B cell (primary cell): Measurements from ENCODE around the gene ARID3C. TPM values are rescaled to one million over a fixed set of nuclear protein-coding genes. Genes with fewer than 3 reads are reported as not detected.

Experiments used
- ATAC-seq: fragments of 200-7000 bp; cut with Tn5 transposase; one replicate; pipeline ENCODE4 v1.10.0; 2021; ENCODE audit warnings: low read depth, mild to moderate bottlenecking, moderate number of reproducible peaks, moderate library complexity
- CTCF ChIA-PET: fragments of 350-600 bp; sonication (Branson Sonifier 250); formaldehyde crosslinking; loops from one replicate; lab custom pipeline; 2021; ENCODE audit warnings: antibody characterized with exemption, inconsistent platforms; lab: Charles Lee
- POLR2A ChIA-PET: fragments of 350-600 bp; sonication (Branson Sonifier 250); formaldehyde crosslinking; loops from one replicate; lab custom pipeline; 2021; ENCODE audit warnings: antibody characterized with exemption; lab: Charles Lee
- DNase-seq: peaks from one replicate; pipeline ENCODE4 v3.0.0; 2013
- H2AFZ ChIP-seq: 2 replicates; pipeline ENCODE4 v1.6.1; 2012; ENCODE audit warnings: mild to moderate bottlenecking, low read depth, low read length; ENCODE audit not compliant: insufficient read depth, poor library complexity, severe bottlenecking
- H3K27ac ChIP-seq, 2 donors: 1 replicate in 1 of 2; 2 replicates in 1 of 2; pipeline ENCODE4 v1.5.1; 2012 to 2013; ENCODE audit warnings: low read length in 2 of 2, mild to moderate bottlenecking in 2 of 2, moderate library complexity in 1 of 2
- H3K27me3 ChIP-seq, 4 experiments: fragments of 200-600 bp in 1 of 4; sonication (generic) in 1 of 4; replicated peaks in 1 of 4; 1 replicate in 2 of 4; 2 replicates in 2 of 4; pipeline versions ENCODE4 v1.6.1 to v1.7.0; 2013 to 2016; ENCODE audit warnings: low read length in 3 of 4, mild to moderate bottlenecking in 2 of 4, mixed read lengths in 1 of 4, moderate library complexity in 1 of 4; ENCODE audit not compliant: insufficient read depth in 4 of 4, control insufficient read depth in 3 of 4; ENCODE audit errors: control extremely low read depth in 1 of 4
- H3K36me3 ChIP-seq, 2 experiments: replicated peaks in 1 of 2; 1 replicate in 1 of 2; 2 replicates in 1 of 2; pipeline versions ENCODE4 v1.6.1 to v1.7.1; 2013; ENCODE audit warnings: low read length in 1 of 2; ENCODE audit not compliant: insufficient read depth in 2 of 2, control insufficient read depth in 1 of 2; ENCODE audit errors: control extremely low read depth in 1 of 2, extremely low read depth in 1 of 2
- H3K4me1 ChIP-seq, 2 donors: fragments of 200-600 bp in 1 of 2; sonication (generic) in 1 of 2; 1 replicate in 1 of 2; 2 replicates in 1 of 2; pipeline versions ENCODE4 v1.5.1 to v1.6.1; 2013 to 2017; ENCODE audit warnings: low read length in 2 of 2; ENCODE audit not compliant: control insufficient read depth in 2 of 2, insufficient read depth in 2 of 2
- H3K4me2 ChIP-seq: replicated peaks from 2 replicates; pipeline ENCODE3; 2012; ENCODE audit warnings: mild to moderate bottlenecking, low read depth, low read length; ENCODE audit not compliant: poor library complexity, severe bottlenecking
- H3K4me3 ChIP-seq, 5 experiments: fragments of 200-600 bp in 1 of 5; sonication (generic) in 1 of 5; 1 replicate in 3 of 5; 2 replicates in 2 of 5; pipeline versions ENCODE4 v1.5.1 to v1.7.0; 2011 to 2016; ENCODE audit warnings: low read length in 4 of 5, mild to moderate bottlenecking in 4 of 5, low read depth in 2 of 5, control low read depth in 1 of 5, moderate library complexity in 1 of 5; ENCODE audit not compliant: insufficient read depth in 1 of 5; ENCODE audit errors: control extremely low read depth in 1 of 5, extremely low read depth in 1 of 5
- H3K79me2 ChIP-seq: fragments of 200-600 bp; sonication (generic); one replicate; pipeline ENCODE4 v1.6.0; 2016; ENCODE audit warnings: low read length; ENCODE audit not compliant: control insufficient read depth, insufficient read depth
- H3K9ac ChIP-seq: fragments of 200-600 bp; sonication (generic); 2 replicates; pipeline ENCODE4 v1.6.1; 2017; ENCODE audit warnings: mild to moderate bottlenecking, low read length, moderate library complexity
- H3K9me3 ChIP-seq, 3 donors: one replicate each; pipeline versions ENCODE4 v1.6.1 to v1.7.1; 2013; ENCODE audit warnings: low read length in 2 of 3; ENCODE audit not compliant: control insufficient read depth in 2 of 3, insufficient read depth in 1 of 3; ENCODE audit errors: control extremely low read depth in 1 of 3
- H4K20me1 ChIP-seq: 2 replicates; pipeline ENCODE4 v1.6.0; 2012; ENCODE audit warnings: mild to moderate bottlenecking, low read length; ENCODE audit not compliant: insufficient read depth, control insufficient read depth, poor library complexity, severe bottlenecking
- H3K27ac Mint-ChIP-seq: one replicate; pipeline ENCODE4 v1.8.0; 2021; ENCODE audit warnings: mixed read lengths
- H3K27me3 Mint-ChIP-seq: one replicate; pipeline ENCODE4 v1.8.0; 2021; ENCODE audit warnings: mixed read lengths
- H3K4me1 Mint-ChIP-seq: one replicate; pipeline ENCODE4 v1.8.0; 2021; ENCODE audit warnings: mixed read lengths
- H3K4me3 Mint-ChIP-seq: one replicate; pipeline ENCODE4 v1.8.0; 2021; ENCODE audit warnings: mixed read lengths
- H3K9me3 Mint-ChIP-seq: one replicate; pipeline ENCODE4 v1.8.0; 2022; ENCODE audit warnings: mixed read lengths; ENCODE audit not compliant: insufficient read depth
- EZH2 ChIP-seq: IDR thresholded peaks from 2 replicates; pipeline ENCODE4 v1.6.1; 2012; ENCODE audit warnings: borderline replicate concordance, low read depth, mild to moderate bottlenecking, moderate library complexity, low read length; ENCODE audit not compliant: insufficient read depth, poor library complexity, severe bottlenecking
- WGBS: methylation state at CpG from one replicate; pipeline ENCODE4 v1.1.5; 2013; ENCODE audit warnings: missing lambda C conversion rate; ENCODE audit not compliant: insufficient coverage; 5-methylcytosine and 5-hydroxymethylcytosine counted together
- intact Hi-C: fragments of 100-400 bp; cut with micrococcal nuclease; formaldehyde crosslinking; loops from one replicate; pipeline ENCODE4 v1.10.0; 2022
- polyA plus RNA-seq: library from polyadenylated mRNA; depleted of rRNA; stranded (reverse); fragments of >200 nt; gene quantifications from 2 replicates; pipeline ENCODE4 v1.2.3, GENCODE V29; 2012
- total RNA-seq, 2 donors: library from RNA; stranded (reverse); fragments of 120-200 nt in 1 of 2; gene quantifications; 1 replicate in 1 of 2; 2 replicates in 1 of 2; pipeline versions ENCODE4 v1.2.3 to v1.2.4, GENCODE V29; 2013 to 2022
- TF ChIP-seq, protein P1 (sequence below): fragments of 200-600 bp; IDR thresholded peaks from one replicate; pipeline ENCODE4 v1.8.0; 2022; ENCODE audit warnings: antibody characterized with exemption, mild to moderate bottlenecking

ARID3C gene
- total and polyA plus RNA-seq, 2 donors (not counting 1 experiment from before 2014, with no cell fraction given) = not detected

DNA sequence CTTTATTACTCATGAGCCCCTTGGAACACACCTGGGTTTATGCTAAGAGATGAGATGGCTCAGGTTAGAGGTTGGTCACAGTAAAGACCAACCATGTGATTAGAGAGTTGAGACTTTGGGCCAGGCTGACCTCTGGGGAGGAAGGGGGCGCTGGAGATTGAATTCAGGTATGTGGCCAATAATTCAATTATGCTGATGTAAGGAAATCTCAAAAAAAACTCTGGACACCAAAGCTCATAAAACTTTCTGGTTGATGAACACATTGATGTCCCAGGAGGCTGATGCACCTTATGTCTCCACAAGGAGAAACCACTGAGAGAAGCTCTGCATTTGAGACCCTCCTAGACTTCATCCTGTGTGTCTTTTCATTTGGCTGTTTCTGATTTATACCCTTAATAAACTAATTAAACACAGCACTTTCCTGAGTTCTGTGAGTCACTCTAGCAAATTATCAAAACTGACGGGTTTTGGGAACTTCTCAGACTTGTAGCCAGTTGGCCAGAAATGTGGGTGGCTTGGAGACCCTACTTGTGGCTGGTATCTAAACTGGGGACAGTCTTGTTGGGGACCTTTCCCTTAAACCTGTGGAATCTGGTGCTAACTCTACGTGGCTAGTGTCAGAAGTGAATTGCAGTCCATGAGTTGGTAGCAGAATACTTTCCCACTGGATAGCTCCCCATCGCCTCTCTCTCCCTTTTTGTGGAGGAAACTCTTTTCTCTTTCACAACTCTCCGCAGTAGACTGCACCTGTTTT lies 41.1 kb upstream of the ARID3C start:
- Histone ChIP-seq H3K9me3 (peaks cover 0 to 15% (median 8%) of the 10 kb centered on the region in 3 donors), H3K9ac (no peak overlapping the region), H4K20me1 (no peaks in the 10 kb centered on the region), H3K4me2 (no peak overlapping the region), H2AFZ (no peak overlapping the region), H3K36me3 (no peaks in the 10 kb centered on the region), H3K4me3 (no peak overlapping the region), H3K4me1 (peaks cover 4 to 10% of the 10 kb centered on the region in 2 donors), H3K27ac (no peak overlapping the region), H3K79me2 (no peaks in the 10 kb centered on the region), H3K27me3 (peaks cover 0 to 2% (median 0%) of the 10 kb centered on the region in 4 experiments)
- H3K27me3 Mint-ChIP-seq = no peaks in the 10 kb centered on the region
- ATAC-seq (no peak), DNase-seq (no peak)
- intact Hi-C loops = loop anchor here (5.0 kb wide), 2 partner anchors 293 to 1142 kb away; partner anchors contain the start of genes MYORG and SPAG8
- ChIA-PET CTCF (interaction anchor here (1.5 kb wide), 1 partner anchor 32 kb away, joined by 3 read pairs; no protein-coding TSS in a partner anchor), POLR2A (interaction anchor here (0.6 kb wide), 1 partner anchor 731 kb away, joined by 5 read pairs; no protein-coding TSS in a partner anchor)
- H3K27ac Mint-ChIP-seq = no peak overlapping the region
- TF ChIP-seq EZH2 = no peak
- TF ChIP-seq, protein P1, sequence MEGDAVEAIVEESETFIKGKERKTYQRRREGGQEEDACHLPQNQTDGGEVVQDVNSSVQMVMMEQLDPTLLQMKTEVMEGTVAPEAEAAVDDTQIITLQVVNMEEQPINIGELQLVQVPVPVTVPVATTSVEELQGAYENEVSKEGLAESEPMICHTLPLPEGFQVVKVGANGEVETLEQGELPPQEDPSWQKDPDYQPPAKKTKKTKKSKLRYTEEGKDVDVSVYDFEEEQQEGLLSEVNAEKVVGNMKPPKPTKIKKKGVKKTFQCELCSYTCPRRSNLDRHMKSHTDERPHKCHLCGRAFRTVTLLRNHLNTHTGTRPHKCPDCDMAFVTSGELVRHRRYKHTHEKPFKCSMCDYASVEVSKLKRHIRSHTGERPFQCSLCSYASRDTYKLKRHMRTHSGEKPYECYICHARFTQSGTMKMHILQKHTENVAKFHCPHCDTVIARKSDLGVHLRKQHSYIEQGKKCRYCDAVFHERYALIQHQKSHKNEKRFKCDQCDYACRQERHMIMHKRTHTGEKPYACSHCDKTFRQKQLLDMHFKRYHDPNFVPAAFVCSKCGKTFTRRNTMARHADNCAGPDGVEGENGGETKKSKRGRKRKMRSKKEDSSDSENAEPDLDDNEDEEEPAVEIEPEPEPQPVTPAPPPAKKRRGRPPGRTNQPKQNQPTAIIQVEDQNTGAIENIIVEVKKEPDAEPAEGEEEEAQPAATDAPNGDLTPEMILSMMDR = no peak
- H3K4me3 Mint-ChIP-seq = no peak overlapping the region
- H3K4me1 Mint-ChIP-seq = peaks cover 11% of the 10 kb centered on the region
- peaks cover 10% of the 10 kb centered on the region for H3K9me3 Mint-ChIP-seq
- WGBS = 92% methylated on average over 2 of the region's 5 CpGs
